Panc1 (cell line): ENCODE measurements around the gene PARD3.

ENCODE experiments used
- SIN3A ChIP-seq: IDR thresholded peaks from 2 replicates; pipeline ENCODE4 v1.6.1; 2012; ENCODE audit warnings: low read depth, mild to moderate bottlenecking, low read length, moderate library complexity, borderline replicate concordance; ENCODE audit not compliant: insufficient read depth
- TF ChIP-seq, protein P1 (sequence below): fragments of 450-650 bp; IDR thresholded peaks from 2 replicates; pipeline ENCODE4 v1.5.1; 2017; ENCODE audit warnings: mild to moderate bottlenecking
- TF ChIP-seq, protein P2 (sequence below), 2 experiments: IDR thresholded peaks; 2 replicates each; pipeline ENCODE4 v1.6.1; 2011 to 2012; ENCODE audit warnings: low read depth in 2 of 2, control low read depth in 1 of 2, low read length in 1 of 2, mild to moderate bottlenecking in 1 of 2, moderate library complexity in 1 of 2; ENCODE audit not compliant: insufficient read depth in 1 of 2

DNA sequence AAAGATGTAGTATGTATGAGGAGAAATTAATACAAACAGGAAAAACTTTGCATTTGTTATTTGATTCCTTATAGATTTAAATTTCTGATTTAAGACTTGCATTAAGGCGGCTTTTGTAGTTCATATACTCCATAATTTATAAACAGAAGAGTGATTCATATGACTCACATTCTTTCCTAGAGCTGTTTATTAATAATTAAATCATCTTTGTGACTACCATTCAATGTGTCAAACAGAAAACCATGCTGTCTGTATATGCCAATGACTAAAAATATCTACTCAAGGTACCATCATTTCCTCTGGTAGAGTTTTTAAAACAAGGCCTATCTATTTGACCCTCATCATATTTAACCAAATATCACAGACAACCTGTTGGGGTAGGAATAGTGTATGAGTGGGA is 501.7 kb downstream of the PARD3 start:
- TF ChIP-seq, protein P1, sequence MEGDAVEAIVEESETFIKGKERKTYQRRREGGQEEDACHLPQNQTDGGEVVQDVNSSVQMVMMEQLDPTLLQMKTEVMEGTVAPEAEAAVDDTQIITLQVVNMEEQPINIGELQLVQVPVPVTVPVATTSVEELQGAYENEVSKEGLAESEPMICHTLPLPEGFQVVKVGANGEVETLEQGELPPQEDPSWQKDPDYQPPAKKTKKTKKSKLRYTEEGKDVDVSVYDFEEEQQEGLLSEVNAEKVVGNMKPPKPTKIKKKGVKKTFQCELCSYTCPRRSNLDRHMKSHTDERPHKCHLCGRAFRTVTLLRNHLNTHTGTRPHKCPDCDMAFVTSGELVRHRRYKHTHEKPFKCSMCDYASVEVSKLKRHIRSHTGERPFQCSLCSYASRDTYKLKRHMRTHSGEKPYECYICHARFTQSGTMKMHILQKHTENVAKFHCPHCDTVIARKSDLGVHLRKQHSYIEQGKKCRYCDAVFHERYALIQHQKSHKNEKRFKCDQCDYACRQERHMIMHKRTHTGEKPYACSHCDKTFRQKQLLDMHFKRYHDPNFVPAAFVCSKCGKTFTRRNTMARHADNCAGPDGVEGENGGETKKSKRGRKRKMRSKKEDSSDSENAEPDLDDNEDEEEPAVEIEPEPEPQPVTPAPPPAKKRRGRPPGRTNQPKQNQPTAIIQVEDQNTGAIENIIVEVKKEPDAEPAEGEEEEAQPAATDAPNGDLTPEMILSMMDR = no peak
- TF ChIP-seq, protein P2, sequence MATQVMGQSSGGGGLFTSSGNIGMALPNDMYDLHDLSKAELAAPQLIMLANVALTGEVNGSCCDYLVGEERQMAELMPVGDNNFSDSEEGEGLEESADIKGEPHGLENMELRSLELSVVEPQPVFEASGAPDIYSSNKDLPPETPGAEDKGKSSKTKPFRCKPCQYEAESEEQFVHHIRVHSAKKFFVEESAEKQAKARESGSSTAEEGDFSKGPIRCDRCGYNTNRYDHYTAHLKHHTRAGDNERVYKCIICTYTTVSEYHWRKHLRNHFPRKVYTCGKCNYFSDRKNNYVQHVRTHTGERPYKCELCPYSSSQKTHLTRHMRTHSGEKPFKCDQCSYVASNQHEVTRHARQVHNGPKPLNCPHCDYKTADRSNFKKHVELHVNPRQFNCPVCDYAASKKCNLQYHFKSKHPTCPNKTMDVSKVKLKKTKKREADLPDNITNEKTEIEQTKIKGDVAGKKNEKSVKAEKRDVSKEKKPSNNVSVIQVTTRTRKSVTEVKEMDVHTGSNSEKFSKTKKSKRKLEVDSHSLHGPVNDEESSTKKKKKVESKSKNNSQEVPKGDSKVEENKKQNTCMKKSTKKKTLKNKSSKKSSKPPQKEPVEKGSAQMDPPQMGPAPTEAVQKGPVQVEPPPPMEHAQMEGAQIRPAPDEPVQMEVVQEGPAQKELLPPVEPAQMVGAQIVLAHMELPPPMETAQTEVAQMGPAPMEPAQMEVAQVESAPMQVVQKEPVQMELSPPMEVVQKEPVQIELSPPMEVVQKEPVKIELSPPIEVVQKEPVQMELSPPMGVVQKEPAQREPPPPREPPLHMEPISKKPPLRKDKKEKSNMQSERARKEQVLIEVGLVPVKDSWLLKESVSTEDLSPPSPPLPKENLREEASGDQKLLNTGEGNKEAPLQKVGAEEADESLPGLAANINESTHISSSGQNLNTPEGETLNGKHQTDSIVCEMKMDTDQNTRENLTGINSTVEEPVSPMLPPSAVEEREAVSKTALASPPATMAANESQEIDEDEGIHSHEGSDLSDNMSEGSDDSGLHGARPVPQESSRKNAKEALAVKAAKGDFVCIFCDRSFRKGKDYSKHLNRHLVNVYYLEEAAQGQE (IDR thresholded peaks at IDR 0.05; ENCODE audit: insufficient read depth in 1 of 2, low read depth in 2 of 2, low read length in 1 of 2) = no peak
- TF ChIP-seq SIN3A = no peak
